ENCODE data around the gene RAD17.
"Not testable (repeated sequence)": the region's sequence is repeated elsewhere in the genome, so short reads cannot be mapped to it uniquely, and the experiment has no call there.

Gene RAD17, protein sequence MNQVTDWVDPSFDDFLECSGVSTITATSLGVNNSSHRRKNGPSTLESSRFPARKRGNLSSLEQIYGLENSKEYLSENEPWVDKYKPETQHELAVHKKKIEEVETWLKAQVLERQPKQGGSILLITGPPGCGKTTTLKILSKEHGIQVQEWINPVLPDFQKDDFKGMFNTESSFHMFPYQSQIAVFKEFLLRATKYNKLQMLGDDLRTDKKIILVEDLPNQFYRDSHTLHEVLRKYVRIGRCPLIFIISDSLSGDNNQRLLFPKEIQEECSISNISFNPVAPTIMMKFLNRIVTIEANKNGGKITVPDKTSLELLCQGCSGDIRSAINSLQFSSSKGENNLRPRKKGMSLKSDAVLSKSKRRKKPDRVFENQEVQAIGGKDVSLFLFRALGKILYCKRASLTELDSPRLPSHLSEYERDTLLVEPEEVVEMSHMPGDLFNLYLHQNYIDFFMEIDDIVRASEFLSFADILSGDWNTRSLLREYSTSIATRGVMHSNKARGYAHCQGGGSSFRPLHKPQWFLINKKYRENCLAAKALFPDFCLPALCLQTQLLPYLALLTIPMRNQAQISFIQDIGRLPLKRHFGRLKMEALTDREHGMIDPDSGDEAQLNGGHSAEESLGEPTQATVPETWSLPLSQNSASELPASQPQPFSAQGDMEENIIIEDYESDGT

DNA sequence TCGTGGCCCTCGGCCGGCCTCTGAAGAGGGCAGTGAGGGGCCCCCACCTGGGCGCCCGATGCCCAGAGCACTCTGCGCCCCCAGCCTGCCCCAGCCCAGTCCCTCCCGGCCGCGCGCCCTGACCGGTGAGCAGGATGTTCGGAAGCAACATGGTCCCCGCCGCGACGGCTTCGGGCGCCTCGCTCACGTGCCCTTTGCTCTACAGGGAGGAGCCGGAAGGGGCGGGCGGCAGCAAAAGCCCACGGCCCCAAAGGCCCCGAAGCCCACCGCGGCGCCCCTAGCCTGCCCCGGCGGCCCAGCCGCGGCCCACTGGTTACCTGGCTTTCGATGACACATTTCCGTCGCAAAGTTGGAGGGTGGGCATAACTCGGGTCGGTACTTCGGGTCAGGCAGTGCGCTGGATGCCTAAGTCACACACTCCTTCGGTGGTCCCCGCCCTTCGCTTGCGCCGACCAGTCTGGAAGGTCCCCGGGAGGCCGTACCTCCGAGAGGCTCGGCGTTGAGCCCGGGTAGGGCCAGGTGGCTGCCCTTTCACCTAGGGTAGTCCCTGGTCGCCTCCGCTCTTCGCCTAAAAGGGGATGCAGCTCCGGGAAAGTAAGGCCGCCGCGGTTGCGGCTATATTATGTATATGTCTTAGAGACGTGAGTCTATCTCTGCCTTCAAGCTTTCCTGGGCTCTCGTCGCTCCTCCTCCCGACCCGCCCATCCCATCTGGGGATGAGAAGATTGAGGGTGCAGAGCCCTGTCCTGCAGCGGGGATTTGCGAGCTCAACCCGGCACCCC is at the start of gene RAD17, which contains the start of the genes AK6 and TAF9:
TSS of gene RAD17 (plus strand) at position 479 of the 782 bp plus-strand sequence. CDS start 2,391 bp downstream, outside the sequence.
TSS of gene AK6 (minus strand) at position 181 of the 782 bp plus-strand sequence. CDS start at position 151, 30 bp downstream.
TSS of gene TAF9 (minus strand) at position 181 of the 782 bp plus-strand sequence. CDS start 3,783 bp downstream, outside the sequence.
- peak; percentile 88 for DNase-seq

DNA sequence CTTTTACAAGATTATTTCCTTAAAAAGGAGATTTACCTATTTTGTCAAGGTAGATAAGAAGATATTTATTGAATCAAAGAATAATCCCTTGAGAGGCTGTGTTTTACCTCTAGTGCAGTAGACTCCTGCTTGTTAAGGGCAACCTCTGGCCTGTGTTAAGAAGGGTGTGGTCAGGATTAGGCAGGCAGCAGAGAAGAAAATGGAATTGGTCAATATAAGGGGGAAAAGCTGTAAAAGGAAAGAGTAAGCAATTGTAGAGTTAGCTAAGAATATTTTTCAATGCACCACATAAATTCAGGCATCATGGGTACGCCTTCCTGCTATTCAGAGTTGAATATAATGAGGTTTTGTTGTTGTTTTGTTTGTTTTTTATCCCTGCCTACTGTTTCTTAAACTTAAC is 43.3 kb upstream of the RAD17 start:
- DNase-seq = no peak

DNA sequence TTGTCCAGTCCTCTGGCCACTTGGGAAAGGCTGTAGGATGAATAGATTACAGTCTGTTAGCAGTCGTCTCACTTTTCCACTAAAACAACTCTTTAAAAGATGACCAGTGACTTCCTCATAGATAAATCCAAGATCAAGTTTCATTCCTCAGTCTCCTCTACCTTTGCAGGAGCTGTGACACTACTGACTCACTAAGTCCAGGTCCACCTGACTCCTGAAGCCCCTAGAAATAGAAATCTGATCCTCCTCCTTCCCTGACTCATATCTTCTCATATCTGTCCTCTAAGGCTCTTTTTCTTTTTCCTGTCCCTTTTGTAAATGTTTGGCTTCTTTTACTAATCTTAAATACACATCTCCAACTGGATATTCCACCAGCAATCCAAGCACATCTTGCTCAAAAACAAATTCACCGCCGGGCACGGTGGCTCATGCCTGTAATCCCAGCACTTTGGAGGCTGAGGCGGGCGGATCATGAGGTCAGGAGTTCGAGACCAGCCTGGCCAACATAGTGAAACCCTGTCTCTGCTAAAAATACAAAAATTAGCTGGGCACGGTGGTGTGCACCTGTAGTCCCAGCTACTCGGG is 39.6 kb upstream of the RAD17 start:
- DNase-seq = no peak

DNA sequence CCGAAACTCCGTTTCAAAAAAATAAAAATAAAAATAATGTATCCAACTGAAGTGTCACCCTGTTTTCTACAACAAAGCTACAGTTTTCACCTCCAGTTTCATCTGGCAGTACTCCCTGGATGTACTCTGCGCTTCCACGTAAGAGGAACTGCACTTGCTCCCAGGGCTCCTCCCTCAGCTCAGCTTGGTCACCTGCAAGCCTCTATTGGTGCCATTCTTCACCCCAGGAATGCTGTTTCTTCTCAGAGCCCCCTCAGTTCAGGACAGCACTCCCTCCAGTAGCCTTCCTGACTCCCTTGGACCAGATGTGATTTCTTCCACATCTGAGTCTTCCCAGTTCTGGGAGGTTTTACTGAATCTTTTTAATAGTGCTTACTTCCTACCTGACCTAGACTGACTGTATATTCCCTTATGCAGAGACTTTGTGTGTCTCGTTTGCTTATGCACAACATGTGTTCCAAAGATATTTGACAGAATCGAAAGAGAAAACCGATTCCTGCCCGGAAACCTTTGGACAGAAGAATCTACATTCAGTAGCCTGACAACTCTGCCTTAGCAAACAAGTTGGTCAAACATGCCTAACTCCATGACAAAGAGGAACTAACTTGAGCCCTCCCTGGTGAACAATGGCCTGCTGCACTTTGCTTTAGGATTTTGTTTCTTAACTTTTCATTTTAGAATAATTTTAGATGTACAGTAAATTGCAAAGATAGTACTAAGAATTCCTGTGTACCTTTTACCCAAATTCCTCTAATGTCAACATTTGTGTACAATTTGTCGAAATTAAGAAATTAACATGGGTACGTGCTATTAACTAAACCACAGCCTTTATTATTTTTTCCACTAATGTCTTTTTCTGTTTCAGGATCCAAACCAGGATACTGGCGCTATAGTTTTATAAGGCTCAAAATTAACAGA is 37.8 kb upstream of the RAD17 start:
- no peak for DNase-seq

DNA sequence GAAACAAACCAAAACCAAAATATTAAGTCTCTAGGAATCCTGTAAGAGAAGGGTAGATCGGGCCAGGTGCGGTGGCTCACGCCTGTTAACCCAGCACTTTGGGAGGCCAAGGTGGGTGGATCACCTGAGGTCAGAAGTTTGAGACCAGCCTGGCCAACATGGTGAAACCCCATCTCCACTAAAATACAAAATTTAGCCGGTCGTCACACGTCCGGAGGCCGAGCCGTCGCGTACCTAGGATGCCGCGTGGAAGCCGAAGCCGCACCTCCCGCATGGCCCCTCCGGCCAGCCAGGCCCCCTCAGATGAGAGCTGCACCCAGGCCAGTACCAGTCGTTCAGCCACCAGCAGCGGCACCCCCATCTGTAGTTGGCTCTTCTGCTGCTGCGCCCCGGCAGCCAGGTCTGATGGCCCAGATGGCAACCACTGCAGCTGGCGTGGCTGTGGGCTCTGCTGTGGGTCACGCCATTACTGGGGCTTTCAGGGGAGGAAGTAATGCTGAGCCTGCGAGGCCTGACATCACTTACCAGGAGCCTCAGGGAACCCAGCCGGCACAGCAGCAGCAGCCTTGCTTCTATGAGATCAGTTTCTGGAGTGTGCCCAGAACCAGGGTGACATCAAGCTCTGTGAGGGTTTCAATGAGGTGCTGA is 35.8 kb upstream of the RAD17 start:
- DNase-seq = not testable (repeated sequence)

DNA sequence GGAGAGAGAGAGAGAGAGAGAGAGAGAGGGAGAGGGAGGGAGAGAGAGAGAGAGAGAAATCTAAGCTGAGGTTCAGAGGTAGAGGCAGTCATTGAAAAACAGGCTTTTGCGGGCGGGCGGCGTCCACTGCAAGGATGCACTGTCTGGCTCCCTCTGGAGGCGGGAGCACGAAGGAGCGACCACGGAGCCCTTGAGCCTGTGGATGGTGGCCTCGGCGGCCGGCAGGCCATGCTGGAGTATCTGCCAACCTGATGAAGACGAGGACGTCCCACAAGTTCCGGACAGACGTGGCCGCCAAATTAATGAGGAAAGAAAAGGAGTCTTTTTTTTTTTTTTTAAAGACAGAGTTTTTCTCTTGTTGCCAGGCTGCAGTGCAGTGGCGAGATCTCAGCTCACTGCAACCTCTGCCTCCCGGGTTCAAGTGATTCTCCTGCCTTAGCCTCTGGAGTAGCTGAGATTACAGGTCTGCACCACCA is 34.8 kb upstream of the RAD17 start:
- DNase-seq = peak; percentile 76

DNA sequence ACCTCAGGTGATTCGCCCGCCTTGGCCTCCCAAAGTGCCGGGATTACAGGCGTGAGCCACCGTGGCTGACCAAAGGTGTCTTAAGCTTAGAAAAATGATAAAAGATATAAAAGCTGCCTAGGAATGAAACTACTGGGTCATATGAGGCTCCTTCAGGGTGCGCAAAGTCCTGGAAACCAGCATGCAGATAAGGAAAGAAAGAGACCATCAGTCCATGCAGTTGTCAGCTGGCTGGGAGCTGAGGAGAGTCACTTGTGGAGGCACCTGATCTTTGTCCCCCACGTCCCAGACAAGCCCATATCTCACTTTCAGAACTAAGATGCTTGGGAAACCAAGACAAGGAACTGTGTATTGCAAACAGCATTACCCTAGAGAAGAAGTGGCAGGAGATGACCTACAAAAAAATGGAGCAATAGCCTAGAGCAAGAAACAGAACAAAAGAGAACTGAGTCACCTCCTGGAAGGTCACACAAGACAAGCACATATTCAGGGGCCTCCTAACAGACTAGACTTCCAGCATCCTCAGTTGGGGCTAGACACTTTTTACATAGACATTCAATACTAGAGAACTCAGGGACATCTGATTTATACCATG is 34.2 kb upstream of the RAD17 start:
- no peak for DNase-seq

DNA sequence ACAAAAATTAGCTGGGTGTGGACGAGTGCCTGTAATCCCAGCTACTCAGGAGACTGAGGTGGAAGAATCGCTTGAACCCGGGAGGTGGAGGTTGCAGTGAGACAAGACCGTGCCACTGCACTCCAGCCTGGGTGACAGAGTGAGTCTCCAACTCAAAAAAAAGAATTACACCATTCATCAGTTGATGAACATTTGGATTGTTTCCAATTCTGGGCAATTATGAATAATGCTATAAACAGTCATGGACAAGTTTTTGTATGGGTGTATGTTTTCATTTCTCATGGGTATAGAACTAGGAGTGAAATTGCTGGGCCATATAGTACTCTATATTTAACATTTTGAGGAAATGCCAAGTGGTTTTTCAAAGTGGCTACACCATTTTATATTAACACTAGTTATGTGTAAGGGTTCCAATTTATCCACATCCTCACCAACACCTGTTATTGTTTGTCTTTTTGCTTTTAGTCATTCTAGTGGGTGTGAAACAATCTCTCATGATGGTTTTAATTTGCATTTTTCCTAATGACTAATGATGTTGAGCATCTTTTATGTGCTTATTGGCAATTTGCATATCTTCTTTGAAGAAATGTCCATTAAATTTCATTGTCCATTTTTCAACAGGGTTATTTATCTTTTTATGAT is 28.0 kb upstream of the RAD17 start:
- DNase-seq = no peak

DNA sequence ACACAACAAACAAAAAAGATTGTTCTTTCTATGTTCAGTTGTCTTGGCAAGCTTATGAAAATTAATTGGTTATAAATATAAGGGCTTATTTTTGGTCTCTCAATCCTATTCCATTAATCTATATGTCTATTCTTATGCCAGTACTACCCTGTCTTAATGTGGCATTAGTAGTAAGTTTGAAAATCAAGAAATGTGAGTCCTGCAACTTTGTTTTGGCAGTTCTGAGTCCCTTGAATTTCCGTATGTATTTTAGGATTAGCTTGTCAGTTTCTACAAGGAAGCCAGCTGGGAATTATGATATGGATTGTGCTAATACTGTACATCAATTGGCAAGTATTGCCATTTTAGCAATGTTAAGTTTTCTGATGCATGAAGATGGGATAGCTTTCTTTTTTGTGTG is 26.5 kb upstream of the RAD17 start:
- DNase-seq = no peak

DNA sequence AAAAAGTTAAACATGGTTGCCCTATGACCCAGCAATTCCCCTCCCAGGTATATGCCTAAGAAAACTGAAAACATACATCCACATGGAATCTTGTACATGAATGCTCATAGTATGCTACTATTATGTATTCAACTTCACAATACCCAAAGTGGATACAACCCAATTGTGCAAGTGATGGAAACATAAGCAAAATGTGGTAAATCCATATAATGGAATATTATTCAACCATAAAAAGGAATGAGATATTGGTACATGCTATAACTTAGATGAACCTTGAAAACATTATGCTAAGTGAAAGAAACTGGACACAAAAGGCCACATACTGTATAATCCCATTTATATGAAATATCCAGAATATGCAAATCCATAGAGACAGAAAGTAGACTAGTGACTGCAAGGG is 19.0 kb upstream of the RAD17 start:
- DNase-seq = no peak

DNA sequence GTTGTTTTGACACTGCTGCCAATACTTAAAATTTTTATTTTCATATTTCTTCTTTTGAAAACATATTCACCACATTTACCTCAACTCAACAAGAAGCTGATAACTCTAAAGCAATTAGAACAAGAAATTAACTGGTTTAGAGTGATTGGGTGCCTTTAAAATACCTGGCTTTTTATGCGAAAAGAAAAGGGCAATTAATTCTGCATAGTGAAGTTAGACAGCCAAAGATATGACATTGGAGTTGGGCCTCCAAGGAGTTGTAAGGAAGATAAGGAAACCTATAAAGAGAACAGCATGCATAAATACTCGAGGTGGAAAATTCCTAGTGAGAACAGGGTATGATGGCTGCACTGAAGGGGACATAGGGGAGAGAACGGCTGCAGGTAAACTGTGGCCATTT is 9.9 kb upstream of the RAD17 start:
- DNase-seq = no peak

DNA sequence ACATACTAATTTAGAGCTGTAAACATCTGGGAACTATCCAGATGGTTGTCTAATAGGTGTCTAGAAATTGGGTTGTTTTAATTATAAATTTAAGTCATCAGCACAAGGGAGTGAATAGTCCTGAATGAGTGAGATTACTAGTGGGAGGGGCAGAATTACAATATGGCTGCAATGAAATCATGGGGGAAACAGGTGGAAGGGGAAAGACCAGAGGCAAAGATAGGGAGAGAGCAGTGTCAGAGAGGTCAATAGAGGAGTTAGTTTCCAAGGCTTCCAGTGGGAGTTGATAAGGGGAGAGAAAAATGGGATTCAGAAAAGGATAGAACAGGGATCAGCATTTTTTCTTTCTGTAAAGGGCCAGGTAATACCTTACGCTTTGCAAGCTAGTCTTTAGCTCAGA is 9.2 kb upstream of the RAD17 start:
- no peak for DNase-seq

DNA sequence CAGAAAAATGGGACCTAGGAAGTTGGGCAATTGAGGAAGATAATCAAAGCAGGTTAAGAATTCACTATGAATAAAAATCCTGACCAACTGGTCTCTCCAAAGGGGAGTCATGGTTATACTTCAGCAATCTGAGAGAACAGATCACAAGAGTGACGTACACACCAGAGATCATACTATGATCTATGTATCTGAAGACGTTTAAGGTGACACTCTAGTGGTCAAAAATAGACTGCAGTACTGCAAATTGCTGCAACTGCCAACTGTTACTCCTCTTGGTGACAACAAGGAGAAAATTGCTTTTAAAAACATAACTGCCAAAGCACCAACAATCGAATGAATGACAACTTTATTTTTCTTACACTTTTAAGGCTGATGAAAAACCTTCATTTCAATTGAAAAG is 5.2 kb upstream of the RAD17 start:
- no peak for DNase-seq

DNA sequence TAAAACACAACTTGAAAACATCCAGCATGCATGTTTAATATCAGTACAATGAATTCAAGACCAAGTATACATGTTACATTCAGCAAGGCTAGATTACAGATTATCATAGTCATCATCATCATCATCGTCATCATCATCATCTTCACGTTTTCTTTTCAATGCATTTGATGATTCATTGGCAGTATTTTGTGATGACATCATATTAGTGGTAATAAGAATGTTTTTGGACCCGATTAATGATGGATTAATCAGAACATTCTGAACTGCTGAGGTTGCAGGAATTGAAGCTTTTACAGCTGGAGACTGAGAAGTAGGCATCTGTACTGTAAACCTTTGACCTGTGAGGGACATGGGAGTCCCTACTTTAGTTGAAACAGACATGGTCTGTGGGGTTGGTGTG is 4.8 kb upstream of the RAD17 start:
- no peak for DNase-seq

DNA sequence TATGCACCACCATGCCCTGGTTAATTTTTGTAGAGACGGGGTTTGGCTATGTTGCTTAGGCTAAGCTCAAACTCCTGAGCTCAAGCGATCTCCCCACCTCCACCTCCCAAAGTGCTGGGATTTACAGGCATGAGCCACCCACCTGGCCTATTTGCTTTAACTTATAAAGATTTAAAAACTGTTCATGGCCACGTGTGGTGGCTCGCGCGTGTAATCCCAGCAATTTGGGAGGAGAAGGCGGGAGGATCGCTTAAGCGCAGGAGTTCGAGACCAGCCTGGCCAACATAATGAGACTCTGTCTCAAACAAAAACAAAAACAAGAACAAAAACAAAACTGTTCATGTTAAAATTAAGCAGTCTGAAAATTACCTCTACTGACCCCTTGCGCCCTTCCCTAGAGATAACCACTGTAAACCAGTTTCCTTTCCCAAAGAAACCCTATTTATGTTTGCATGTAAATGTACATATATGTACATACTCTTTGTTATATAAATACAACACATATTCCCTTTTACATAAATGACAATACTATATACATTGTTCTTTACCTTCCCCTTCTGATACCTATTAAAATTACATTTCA is 1.8 kb upstream of the RAD17 start:
- DNase-seq = no peak

DNA sequence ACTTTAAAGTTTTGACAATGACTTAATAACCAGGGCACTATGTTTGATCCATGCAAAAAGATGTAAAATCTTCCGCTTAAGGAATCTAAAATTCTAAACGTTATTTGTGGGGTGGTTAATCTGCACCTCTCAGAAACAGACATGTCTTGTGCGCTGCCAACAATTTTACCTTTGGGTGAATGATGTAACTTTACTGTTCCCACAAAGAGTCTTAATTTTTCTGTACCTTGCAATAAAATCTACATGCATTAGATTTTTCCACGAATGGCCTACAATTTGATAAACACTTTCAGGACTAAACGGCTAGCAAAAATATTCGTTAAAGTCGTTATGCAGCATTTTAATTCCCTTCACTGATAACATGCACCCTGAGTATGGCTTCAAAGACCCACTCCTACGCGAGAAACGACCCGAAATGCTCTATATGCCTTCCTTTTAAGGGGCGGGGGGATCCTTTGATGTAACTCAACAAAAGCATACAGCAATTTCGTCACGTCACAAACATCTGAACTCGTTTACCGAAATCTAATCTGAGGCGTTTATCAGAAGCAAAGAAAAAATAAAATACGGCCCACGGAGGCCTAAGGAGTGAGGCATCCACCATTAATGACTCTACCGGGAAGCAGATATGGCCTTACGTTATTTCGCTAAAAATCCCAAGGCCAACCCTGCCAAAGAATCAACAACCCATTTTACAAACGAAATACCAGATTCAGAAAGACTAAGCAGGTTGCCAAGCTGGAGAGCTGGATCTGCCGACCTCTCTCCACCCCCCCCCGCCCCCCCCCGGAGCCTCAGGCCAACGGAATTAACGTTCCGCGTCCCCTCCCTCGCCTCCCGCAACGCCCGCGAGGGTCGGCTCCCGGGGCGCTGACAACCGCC is 919 bp upstream of the RAD17 start:
- no peak for DNase-seq

DNA sequence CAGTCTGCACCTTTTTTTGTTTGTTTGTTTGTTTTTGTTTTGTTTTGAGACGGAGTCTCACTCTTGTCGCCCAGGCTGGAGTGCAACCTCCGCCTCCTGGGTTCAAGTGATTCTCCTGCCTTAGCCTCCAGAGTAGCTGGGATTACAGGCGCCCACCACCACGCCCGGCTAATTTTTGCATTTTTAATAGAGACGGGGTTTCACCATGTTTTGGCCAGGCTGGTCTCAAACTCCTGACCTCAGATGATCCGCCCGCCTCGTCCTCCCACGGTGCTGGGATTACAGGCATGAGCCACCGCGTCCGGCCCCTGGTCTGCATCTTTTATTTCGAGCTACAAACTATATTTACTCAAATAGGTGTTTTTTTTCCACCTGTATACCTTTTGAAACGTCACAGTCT is 717 bp downstream of the RAD17 start:
- DNase-seq = not testable (repeated sequence)

DNA sequence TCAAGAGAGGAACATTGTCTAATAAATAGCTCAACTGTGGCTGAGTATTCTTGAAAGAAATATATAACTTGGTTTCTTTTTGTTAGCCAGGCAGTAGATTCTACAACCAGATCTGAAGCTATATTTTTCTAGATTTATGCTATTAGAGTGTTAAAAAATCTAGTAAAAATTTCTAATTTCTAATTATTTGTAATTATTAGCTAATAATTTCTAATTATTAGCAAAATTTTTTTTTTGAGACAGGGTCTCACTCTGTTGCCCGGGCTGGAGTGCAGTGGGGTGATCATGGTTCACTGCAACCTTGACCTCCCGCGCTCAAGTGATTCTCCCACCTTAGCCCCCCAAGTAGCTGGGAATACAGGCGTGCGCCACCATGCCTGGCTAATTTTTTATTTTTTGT is 2.8 kb downstream of the RAD17 start:
- DNase-seq = no peak
